GM23338 (cell line): Measurements from ENCODE around the gene S100A5. TPM values are rescaled to one million over a fixed set of nuclear protein-coding genes. Genes with fewer than 3 reads are reported as not detected.

Experiments used
- ATAC-seq: fragments of 200-7000 bp; cut with Tn5 transposase; 3 replicates; pipeline ENCODE4 v1.9.1; 2020
- DNase-seq: peaks from one replicate; pipeline ENCODE4 v3.0.0-alpha.2; 2015; ENCODE audit warnings: low spot score
- H2AFZ ChIP-seq: fragments of 200-600 bp; sonication (generic); 2 replicates; pipeline ENCODE4 v1.8.0; 2016; ENCODE audit warnings: antibody characterized with exemption, mild to moderate bottlenecking, moderate library complexity
- H3F3A ChIP-seq: fragments of 200-600 bp; sonication (generic); replicated peaks from 2 replicates; pipeline ENCODE4 v1.8.0; 2017; ENCODE audit warnings: antibody characterized with exemption, mixed run types, low read depth
- H3K27ac ChIP-seq: fragments of 200-600 bp; sonication (generic); 2 replicates; pipeline ENCODE4 v1.6.1; 2016; ENCODE audit warnings: low read depth
- H3K27me3 ChIP-seq: fragments of 200-600 bp; sonication (generic); 2 replicates; pipeline ENCODE4 v1.8.0; 2016; ENCODE audit warnings: mild to moderate bottlenecking, mixed run types, moderate library complexity; ENCODE audit not compliant: insufficient read depth
- H3K36me3 ChIP-seq: fragments of 200-600 bp; sonication (generic); 2 replicates; pipeline ENCODE4 v1.8.0; 2016; ENCODE audit warnings: mild to moderate bottlenecking; ENCODE audit not compliant: insufficient read depth
- H3K4me1 ChIP-seq: fragments of 200-600 bp; sonication (generic); 2 replicates; pipeline ENCODE4 v1.8.0; 2016; ENCODE audit warnings: mild to moderate bottlenecking, moderate library complexity; ENCODE audit not compliant: insufficient read depth
- H3K4me2 ChIP-seq: fragments of 200-600 bp; sonication (generic); 2 replicates; pipeline ENCODE4 v1.7.1; 2017; ENCODE audit warnings: mixed run types
- H3K4me3 ChIP-seq: fragments of 200-600 bp; sonication (generic); 2 replicates; pipeline ENCODE4 v1.6.1; 2016; ENCODE audit warnings: mixed run types
- H3K79me2 ChIP-seq: fragments of 200-600 bp; sonication (generic); replicated peaks from 2 replicates; pipeline ENCODE4 v1.8.0; 2017; ENCODE audit warnings: mild to moderate bottlenecking; ENCODE audit not compliant: insufficient read depth
- H3K9me2 ChIP-seq: fragments of 200-600 bp; sonication (generic); 2 replicates; pipeline ENCODE4 v1.8.0; 2017; ENCODE audit not compliant: insufficient read depth
- H4K20me1 ChIP-seq: fragments of 200-600 bp; sonication (generic); replicated peaks from 2 replicates; pipeline ENCODE4 v1.8.0; 2017; ENCODE audit warnings: mild to moderate bottlenecking; ENCODE audit not compliant: insufficient read depth
- H3K27ac Mint-ChIP-seq: 2 replicates; pipeline ENCODE4 v1.8.0; 2020; ENCODE audit warnings: inconsistent platforms, mild to moderate bottlenecking, moderate library complexity, mixed read lengths
- H3K27me3 Mint-ChIP-seq: 3 replicates; pipeline ENCODE4 v1.8.0; 2022; ENCODE audit warnings: low read depth, mild to moderate bottlenecking, moderate library complexity, mixed read lengths, inconsistent platforms; ENCODE audit not compliant: insufficient read depth, poor library complexity
- H3K36me3 Mint-ChIP-seq: 3 replicates; pipeline ENCODE4 v1.8.0; 2021; ENCODE audit warnings: low read depth, mild to moderate bottlenecking, inconsistent platforms, moderate library complexity, mixed read lengths
- H3K4me1 Mint-ChIP-seq: 3 replicates; pipeline ENCODE4 v1.8.0; 2020; ENCODE audit warnings: mild to moderate bottlenecking, inconsistent platforms, mixed read lengths
- H3K4me3 Mint-ChIP-seq: 3 replicates; pipeline ENCODE4 v1.8.0; 2021; ENCODE audit warnings: moderate library complexity, mild to moderate bottlenecking, inconsistent platforms, mixed read lengths
- H3K9me3 Mint-ChIP-seq: 3 replicates; pipeline ENCODE4 v1.8.0; 2020; ENCODE audit warnings: moderate library complexity, mild to moderate bottlenecking, inconsistent platforms, mixed read lengths
- CREB1 ChIP-seq: fragments of 250-450 bp; sonication (Bioruptor Pico); IDR thresholded peaks from 2 replicates; pipeline ENCODE4 v1.5.0; 2020; ENCODE audit warnings: low read depth, mild to moderate bottlenecking, moderate library complexity
- EZH2 ChIP-seq: fragments of 200-600 bp; sonication (generic); IDR thresholded peaks from one replicate; pipeline ENCODE4 v1.8.0; 2017; ENCODE audit warnings: antibody characterized with exemption, mild to moderate bottlenecking, low read depth; ENCODE audit not compliant: unreplicated experiment
- EZH2phosphoT487 ChIP-seq: fragments of 200-600 bp; sonication (generic); IDR thresholded peaks from one replicate; pipeline ENCODE4 v1.8.1; 2018; ENCODE audit warnings: antibody characterized with exemption; ENCODE audit not compliant: unreplicated experiment
- JUNB ChIP-seq: IDR thresholded peaks from one replicate; pipeline ENCODE4 v1.6.1; 2016; ENCODE audit warnings: antibody characterized with exemption; ENCODE audit not compliant: unreplicated experiment
- NANOG ChIP-seq: IDR thresholded peaks from 2 replicates; pipeline ENCODE4 v1.6.1; 2016; ENCODE audit warnings: antibody characterized with exemption, borderline replicate concordance
- POLR2AphosphoS5 ChIP-seq: IDR thresholded peaks from 2 replicates; pipeline ENCODE4 v1.6.1; 2016; ENCODE audit warnings: antibody characterized with exemption, low read depth
- STAT1 ChIP-seq: IDR thresholded peaks from one replicate; pipeline ENCODE4 v1.6.1; 2016; ENCODE audit warnings: antibody characterized with exemption; ENCODE audit not compliant: unreplicated experiment
- ZNF114 ChIP-seq: fragments of 250-450 bp; sonication (Bioruptor Pico); IDR thresholded peaks from 2 replicates; pipeline ENCODE4 v1.5.0; 2020; ENCODE audit warnings: mild to moderate bottlenecking, moderate library complexity
- ZNF331 ChIP-seq: fragments of 250-450 bp; sonication (Bioruptor Pico); IDR thresholded peaks from 2 replicates; pipeline ENCODE4 v1.5.0; 2020; ENCODE audit warnings: low read depth, mild to moderate bottlenecking, moderate library complexity
- polyA plus RNA-seq: library from polyadenylated mRNA; unstranded; fragments of >200 nt; fragmentation: Nextera tagmentation; extraction: Ambion mirVana; gene quantifications from 2 replicates; pipeline ENCODE4 v1.2.1, GENCODE V29; 2016
- total RNA-seq: library from RNA; depleted of rRNA; stranded (reverse); fragments of >200 nt; shearing (Covaris generic); gene quantifications from 2 replicates; pipeline ENCODE4 v1.2.3, GENCODE V29; 2014
- TF ChIP-seq, protein P1 (sequence below), 2 experiments: fragments of 200-600 bp in 1 of 2; sonication (generic) in 1 of 2; conservative IDR thresholded peaks; 2 replicates each; pipeline versions ENCODE4 v1.5.1 to v1.6.1; 2016 to 2017; ENCODE audit warnings: antibody characterized with exemption in 2 of 2, low read depth in 2 of 2, mild to moderate bottlenecking in 2 of 2, moderate library complexity in 1 of 2
- TF ChIP-seq, protein P2 (sequence below): IDR thresholded peaks from one replicate; pipeline ENCODE4 v1.6.1; 2018; ENCODE audit warnings: antibody characterized with exemption; ENCODE audit not compliant: unreplicated experiment

S100A5 gene
- total and polyA plus RNA-seq, 2 experiments from 2014 or later, result 0.47 TPM; not detected in 1

DNA sequence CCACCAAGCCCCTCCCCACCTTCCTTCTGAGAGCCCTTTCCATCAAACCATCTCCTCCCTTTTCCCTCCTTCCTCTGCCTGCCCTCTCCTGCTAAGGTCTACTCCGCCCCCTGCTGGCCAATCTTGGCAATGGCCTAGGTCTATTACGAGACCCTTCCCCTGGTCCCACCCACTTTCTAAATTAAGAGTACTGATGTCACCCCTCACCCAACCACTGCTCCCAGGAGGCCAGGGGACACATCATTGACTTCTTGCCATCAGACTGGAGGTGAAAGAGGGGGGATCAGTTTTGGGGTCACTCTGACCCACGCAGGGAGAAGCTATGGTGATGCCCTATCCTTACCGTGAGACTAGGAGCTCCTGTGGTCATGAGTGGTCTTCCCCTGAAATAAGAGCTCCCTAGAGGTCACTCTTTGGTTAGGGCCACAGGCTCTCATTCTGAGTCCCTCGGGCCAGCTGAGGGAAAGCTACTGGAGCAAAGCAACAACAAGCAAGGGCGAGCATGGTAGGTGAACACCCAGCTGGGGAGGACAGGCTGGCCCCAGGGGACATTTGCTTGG is 45.7 kb downstream of the S100A5 start (continued):
- TF ChIP-seq ZNF114 (CRISPR knock-in tag) (no peak), STAT1 (no peak), POLR2AphosphoS5 (no peak), ZNF331 (no peak), EZH2 (no peak), NANOG (no peak), EZH2phosphoT487 (no peak)
- TF ChIP-seq, protein P1, sequence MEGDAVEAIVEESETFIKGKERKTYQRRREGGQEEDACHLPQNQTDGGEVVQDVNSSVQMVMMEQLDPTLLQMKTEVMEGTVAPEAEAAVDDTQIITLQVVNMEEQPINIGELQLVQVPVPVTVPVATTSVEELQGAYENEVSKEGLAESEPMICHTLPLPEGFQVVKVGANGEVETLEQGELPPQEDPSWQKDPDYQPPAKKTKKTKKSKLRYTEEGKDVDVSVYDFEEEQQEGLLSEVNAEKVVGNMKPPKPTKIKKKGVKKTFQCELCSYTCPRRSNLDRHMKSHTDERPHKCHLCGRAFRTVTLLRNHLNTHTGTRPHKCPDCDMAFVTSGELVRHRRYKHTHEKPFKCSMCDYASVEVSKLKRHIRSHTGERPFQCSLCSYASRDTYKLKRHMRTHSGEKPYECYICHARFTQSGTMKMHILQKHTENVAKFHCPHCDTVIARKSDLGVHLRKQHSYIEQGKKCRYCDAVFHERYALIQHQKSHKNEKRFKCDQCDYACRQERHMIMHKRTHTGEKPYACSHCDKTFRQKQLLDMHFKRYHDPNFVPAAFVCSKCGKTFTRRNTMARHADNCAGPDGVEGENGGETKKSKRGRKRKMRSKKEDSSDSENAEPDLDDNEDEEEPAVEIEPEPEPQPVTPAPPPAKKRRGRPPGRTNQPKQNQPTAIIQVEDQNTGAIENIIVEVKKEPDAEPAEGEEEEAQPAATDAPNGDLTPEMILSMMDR (conservative IDR thresholded peaks at IDR 0.05; ENCODE audit: low read depth in 2 of 2), result peak; percentile 87 to 99
- TF ChIP-seq, protein P2, sequence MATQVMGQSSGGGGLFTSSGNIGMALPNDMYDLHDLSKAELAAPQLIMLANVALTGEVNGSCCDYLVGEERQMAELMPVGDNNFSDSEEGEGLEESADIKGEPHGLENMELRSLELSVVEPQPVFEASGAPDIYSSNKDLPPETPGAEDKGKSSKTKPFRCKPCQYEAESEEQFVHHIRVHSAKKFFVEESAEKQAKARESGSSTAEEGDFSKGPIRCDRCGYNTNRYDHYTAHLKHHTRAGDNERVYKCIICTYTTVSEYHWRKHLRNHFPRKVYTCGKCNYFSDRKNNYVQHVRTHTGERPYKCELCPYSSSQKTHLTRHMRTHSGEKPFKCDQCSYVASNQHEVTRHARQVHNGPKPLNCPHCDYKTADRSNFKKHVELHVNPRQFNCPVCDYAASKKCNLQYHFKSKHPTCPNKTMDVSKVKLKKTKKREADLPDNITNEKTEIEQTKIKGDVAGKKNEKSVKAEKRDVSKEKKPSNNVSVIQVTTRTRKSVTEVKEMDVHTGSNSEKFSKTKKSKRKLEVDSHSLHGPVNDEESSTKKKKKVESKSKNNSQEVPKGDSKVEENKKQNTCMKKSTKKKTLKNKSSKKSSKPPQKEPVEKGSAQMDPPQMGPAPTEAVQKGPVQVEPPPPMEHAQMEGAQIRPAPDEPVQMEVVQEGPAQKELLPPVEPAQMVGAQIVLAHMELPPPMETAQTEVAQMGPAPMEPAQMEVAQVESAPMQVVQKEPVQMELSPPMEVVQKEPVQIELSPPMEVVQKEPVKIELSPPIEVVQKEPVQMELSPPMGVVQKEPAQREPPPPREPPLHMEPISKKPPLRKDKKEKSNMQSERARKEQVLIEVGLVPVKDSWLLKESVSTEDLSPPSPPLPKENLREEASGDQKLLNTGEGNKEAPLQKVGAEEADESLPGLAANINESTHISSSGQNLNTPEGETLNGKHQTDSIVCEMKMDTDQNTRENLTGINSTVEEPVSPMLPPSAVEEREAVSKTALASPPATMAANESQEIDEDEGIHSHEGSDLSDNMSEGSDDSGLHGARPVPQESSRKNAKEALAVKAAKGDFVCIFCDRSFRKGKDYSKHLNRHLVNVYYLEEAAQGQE, result no peak

DNA sequence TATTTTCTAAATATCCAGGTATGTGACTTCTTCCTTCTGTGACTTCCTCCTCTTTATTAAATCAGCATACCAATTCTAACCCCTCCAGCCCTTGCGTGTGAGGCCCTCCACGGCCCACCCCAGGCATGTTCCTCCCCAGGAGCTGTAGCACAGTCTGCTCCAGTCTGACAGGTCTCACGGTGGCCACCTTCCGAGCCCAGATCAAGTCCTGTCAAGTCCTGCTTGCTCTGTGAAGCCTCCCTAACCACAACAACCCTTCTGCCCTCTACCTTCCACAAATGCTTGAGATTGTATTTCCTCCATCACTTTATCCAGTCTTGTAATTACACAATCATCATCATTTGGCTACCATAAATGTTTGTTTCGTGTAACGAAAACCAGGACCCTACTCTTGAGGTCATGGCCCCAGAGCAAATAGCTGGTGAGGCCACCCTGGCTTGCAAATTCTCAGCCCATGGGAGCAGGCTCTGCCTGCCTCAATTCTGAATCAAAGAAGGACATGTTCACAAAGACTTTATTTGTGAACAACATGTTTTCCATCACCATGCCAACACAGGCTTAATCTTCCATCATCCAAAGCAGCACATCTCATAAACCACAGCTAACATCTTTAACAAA is 47.3 kb downstream of the S100A5 start:
- Mint-ChIP-seq H3K27me3 (peaks cover 2% of the 10 kb centered on the region), H3K4me3 (no peak overlapping the region), H3K36me3 (no peaks in the 10 kb centered on the region), H3K4me1 (peaks cover 32% of the 10 kb centered on the region), H3K9me3 (no peaks in the 10 kb centered on the region), H3K27ac (no peak overlapping the region; the same call in 1 of the 2 replicates)
- ATAC-seq (no peak), DNase-seq (no peak)
- H4K20me1 ChIP-seq, result no peaks in the 10 kb centered on the region
- no peaks in the 10 kb centered on the region for H3K9me2 ChIP-seq
- H3F3A ChIP-seq, result no peaks in the 10 kb centered on the region
- no peaks in the 10 kb centered on the region for H3K27me3 ChIP-seq
- H3K4me2 ChIP-seq, result no peak overlapping the region
- peaks cover 5% of the 10 kb centered on the region; the same call in 1 of the 2 replicates for H3K4me1 ChIP-seq
- H3K36me3 ChIP-seq, result no peaks in the 10 kb centered on the region
- peak overlapping the region; percentile 69; the same call in 1 of the 2 replicates for H2AFZ ChIP-seq
- no peak overlapping the region for H3K27ac ChIP-seq
- no peaks in the 10 kb centered on the region for H3K79me2 ChIP-seq
- no peak overlapping the region for H3K4me3 ChIP-seq
- no peak for TF ChIP-seq STAT1
- TF ChIP-seq NANOG, result no peak
- no peak for TF ChIP-seq EZH2
- TF ChIP-seq CREB1, result no peak
- TF ChIP-seq, protein P1 (conservative IDR thresholded peaks at IDR 0.05; ENCODE audit: low read depth in 2 of 2), result no peak
- TF ChIP-seq JUNB, result no peak
- TF ChIP-seq ZNF114 (CRISPR knock-in tag), result no peak
- TF ChIP-seq, protein P2, result no peak
